GM18511 (cell line): ENCODE results near the gene ECE2.
"Not testable (repeated sequence)": the region's sequence is repeated elsewhere in the genome, so short reads cannot be mapped to it uniquely, and the experiment has no call there.

Experiments
- ATAC-seq: cut with Tn5 transposase; IDR thresholded peaks from one replicate; pipeline ENCODE4 v1.9.1; 2021; ENCODE audit warnings: mild to moderate bottlenecking, moderate library complexity; ENCODE audit not compliant: unreplicated experiment

ECE2 gene

DNA sequence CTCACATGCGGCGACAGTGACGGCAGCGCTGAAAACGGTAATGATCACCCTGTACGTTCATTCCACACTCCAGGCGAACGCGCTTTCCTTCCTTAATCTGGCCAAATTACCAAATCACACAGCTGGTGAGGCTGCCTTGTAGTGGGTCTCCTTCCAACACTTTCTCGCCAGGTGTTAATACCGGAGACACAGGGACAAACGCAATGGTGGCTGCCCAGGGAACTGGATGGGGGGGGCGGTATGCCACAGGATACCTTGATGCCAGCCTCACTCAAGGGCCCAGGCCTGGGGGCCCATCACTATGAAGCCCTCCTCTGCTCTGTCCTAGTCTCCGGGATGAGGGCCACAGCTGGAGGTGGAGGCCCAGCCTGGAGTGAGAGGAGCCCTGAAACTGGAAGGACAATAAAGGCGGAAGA is 13.1 kb upstream of the ECE2 start:
- ATAC-seq: no peak

GRCh38 chr3:184267249-184267648 is 8.6 kb upstream of the ECE2 start:
- not testable (repeated sequence) for ATAC-seq

- no peak for ATAC-seq
Observed at GRCh38 chr3:184272269-184272668, 3.6 kb upstream of the ECE2 start.

- ATAC-seq: no peak
Observed at GRCh38 chr3:184275381-184275701, 481 bp upstream of the ECE2 start.

GRCh38 chr3:184277366-184277765 is 1.5 kb downstream of the ECE2 start:
- ATAC-seq: no peak

DNA sequence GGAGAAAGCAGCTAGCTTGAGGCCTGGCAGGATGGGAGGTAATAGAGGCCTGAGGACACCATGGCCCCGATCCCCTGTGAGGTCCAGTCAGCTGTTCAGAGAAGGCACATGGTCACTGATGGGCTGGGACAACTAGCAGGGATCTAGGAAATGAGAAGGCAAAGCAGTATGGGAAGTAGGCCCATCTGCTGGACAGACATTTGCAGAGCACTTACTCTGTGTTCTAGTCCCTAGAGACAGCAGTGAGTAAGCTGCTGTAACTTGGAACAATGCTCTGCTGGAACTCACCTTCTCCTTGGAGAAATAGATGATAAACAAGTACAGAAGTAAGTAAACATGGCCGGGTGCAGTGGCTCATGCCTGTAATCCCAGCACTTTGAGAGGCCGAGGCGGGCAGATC is 7.1 kb downstream of the ECE2 start:
- ATAC-seq: no peak

GRCh38 chr3:184283681-184284080 is 7.9 kb downstream of the ECE2 start:
- ATAC-seq: no peak

DNA sequence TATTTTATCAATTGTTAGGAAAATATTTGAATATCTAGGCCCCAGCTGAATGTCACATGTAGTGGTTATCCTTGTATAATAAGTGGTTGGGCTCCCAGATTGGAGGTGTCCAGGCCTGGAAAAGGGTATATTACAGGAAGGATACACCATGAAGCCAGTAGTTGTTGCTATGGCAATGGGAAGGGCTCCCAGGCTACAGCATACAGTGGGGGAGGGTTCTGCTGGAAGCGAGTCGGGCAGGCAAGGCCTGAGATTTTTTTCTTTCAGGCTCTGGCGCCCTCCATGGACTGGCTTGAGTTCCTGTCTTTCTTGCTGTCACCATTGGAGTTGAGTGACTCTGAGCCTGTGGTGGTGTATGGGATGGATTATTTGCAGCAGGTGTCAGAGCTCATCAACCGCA is 8.9 kb downstream of the ECE2 start:
- no peak for ATAC-seq

- no peak for ATAC-seq
Observed at GRCh38 chr3:184289426-184289938, 13.7 kb downstream of the ECE2 start.

- no peak for ATAC-seq
Observed at GRCh38 chr3:184290331-184290730, 14.5 kb downstream of the ECE2 start.

- no peak for ATAC-seq
Observed at GRCh38 chr3:184291044-184291737, 15.4 kb downstream of the ECE2 start.

DNA sequence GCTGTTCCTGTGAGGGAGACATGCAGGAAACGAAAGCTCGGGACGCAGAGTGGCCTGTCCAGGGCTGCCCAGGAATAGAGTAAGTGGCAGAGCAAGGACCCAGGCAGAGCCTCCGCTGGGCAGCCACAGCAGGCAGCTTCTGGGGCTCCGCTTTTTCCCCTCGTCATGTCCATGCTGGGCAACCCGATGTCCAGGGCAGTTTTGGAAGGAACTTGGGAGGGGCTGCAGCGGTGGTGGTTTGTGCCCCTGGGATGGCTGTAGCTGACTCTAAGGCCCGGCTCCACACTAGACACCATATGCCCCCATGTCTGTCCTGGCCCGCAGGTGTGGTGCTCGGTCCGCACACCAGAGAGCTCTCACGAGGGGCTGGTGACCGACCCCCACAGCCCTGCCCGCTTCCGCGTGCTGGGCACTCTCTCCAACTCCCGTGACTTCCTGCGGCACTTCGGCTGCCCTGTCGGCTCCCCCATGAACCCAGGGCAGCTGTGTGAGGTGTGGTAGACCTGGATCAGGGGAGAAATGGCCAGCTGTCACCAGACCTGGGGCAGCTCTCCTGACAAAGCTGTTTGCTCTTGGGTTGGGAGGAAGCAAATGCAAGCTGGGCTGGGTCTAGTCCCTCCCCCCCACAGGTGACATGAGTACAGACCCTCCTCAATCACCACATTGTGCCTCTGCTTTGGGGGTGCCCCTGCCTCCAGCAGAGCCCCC is 16.1 kb downstream of the ECE2 start:
- no peak for ATAC-seq

DNA sequence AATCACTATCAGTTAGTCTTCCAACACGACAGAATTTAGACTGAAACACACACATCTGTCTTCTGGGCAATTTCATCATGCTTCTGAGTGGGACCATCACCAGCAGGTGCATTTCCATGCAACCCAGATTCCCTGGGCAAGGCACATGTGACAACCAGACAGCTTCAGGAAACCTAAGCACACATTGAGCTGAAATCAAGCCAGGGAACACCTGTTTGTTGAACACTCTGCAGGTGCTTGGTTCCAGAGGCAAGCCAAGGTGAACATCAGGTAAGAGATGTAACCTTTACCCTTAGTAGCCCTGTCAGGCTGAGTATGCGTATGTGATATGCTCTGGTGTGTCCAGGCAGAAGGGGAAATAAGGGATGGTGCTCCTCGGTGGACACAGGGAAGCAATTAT is 19.9 kb downstream of the ECE2 start:
- no peak for ATAC-seq

DNA sequence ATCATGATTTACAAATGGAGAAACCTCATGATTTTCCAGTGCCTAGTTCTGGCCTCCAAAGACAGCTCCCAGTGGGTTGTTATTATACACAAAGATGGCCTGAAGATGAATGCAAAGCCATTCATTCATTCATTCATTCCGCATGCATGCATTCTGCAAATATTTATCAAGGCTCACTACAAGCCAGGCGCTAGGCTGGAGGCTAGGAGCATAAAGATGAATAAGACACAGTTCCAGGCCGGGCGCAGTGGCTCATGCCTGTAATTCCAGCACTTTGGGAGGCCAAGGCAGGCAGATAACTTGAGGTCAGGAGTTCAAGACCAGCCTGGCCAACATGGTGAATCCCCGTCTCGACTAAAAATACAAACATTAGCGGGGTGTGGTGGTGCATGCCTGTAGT is 20.8 kb downstream of the ECE2 start:
- ATAC-seq: no peak

- peak; percentile 92 for ATAC-seq
Observed at GRCh38 chr3:184298759-184299487, 23.1 kb downstream of the ECE2 start, which contains the start of gene PSMD2. TSS of gene PSMD2 (plus strand) at chr3:184299241. CDS start at chr3:184299267, 26 bp downstream.

GRCh38 chr3:184299488-184300377 is 23.9 kb downstream of the ECE2 start:
- ATAC-seq: peak; percentile 9

GRCh38 chr3:184300378-184300720 is 24.5 kb downstream of the ECE2 start:
- ATAC-seq: no peak

DNA sequence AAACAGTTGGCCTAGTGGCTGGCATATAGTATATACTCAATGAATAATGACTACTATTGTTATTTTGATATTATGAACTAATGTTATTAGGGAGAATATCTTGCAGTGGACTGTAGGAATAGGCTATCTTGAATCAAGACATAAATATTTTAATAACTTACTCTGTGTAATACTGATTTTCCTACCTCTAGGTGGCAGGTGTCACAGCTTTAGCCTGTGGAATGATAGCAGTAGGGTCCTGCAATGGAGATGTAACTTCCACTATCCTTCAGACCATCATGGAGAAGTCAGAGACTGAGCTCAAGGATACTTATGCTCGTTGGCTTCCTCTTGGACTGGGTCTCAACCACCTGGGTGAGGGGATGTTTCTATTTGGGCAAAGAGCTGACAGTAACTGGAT is 29.8 kb downstream of the ECE2 start:
- no peak for ATAC-seq

DNA sequence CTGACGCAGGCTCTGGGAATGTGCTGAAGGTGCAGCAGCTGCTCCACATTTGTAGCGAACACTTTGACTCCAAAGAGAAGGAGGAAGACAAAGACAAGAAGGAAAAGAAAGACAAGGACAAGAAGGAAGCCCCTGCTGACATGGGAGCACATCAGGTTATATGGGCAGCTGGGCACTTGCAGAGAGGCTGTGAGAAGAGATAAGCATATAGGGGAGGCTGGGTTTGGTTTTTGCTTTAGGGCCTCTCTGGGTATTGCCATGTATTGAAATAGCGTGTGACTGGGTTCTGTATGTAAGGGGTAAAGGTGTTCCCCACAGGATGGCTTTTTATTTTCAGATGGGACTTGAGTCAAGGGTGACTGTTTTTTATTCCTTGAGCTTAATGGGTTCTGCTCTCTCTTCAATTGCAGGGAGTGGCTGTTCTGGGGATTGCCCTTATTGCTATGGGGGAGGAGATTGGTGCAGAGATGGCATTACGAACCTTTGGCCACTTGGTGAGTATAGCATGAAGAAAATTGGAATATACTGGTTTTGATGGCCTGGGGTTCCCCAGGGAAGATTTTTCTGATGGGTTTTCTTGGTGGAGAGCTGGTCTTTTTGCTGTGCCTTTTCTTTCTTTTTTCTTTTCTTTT is 30.6 kb downstream of the ECE2 start:
- no peak for ATAC-seq

GRCh38 chr3:184307915-184308314 is 32.1 kb downstream of the ECE2 start:
- ATAC-seq: no peak
